SKM-1 treated with dmso at 0.1 percent for 144 hours (cell line): ENCODE data around the gene NUDT4.

Experiments
- DNase-seq: peaks from one replicate; lab custom pipeline; 2025; ENCODE audit not compliant: unreplicated experiment; lab: John Stamatoyannopoulos, UW

Gene NUDT4

GRCh38 chr12:93451423-93452158, 73.9 kb downstream of the NUDT4 start:
- no peak for DNase-seq

- DNase-seq = no peak
Observed at GRCh38 chr12:93453633-93454032, 75.9 kb downstream of the NUDT4 start.

DNA sequence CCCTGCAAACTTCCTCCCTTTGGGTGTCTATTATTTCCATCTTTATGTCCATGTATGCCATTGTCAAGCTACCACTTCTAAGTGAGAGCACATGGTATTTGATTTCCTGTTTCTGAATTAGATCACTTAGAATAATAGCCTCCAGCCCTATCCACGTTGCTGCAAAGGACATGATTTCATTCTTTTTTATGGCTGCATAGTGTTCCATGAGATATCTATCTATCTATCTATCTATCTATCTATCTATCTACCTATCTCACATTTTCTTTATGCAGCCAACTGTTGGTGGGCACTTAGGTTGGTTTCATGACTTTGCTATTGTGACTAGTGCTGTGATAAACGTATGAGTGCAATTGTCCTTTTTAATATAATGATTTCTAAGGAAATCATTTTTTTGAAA, 78.4 kb downstream of the NUDT4 start:
- no peak for DNase-seq
